ENCODE data around the gene SMYD5. TPM values are rescaled to one million over a fixed set of nuclear protein-coding genes. Genes with fewer than 3 reads are reported as not detected.

Gene SMYD5
- total RNA-seq, 1 donor from 2014 or later = 18.2 TPM

GRCh38 chr2:73203055-73203681 is 10.9 kb upstream of the SMYD5 start:
- no peaks in the 10 kb centered on the region for H3K36me3 ChIP-seq
- H3K4me1 ChIP-seq = peaks cover 16% of the 10 kb centered on the region
- no peak for DNase-seq
- TF ChIP-seq CTCF (IDR thresholded peaks at IDR 0.05; ENCODE audit: borderline replicate concordance) = no peak
- intact Hi-C loops (cut with micrococcal nuclease) = no loop called here
- peak overlapping the region; percentile 55 for H3K4me3 ChIP-seq
- H3K27me3 ChIP-seq (ENCODE audit: low read depth) = peaks cover 90% of the 10 kb centered on the region
- H3K27ac ChIP-seq (replicated peaks) = no peak overlapping the region
- no peaks in the 10 kb centered on the region for H3K9me3 ChIP-seq (replicated peaks)

GRCh38 chr2:73205611-73206010 is 8.4 kb upstream of the SMYD5 start:
- Histone ChIP-seq H3K4me1 (peaks cover 16% of the 10 kb centered on the region), H3K36me3 (no peaks in the 10 kb centered on the region), H3K27ac (replicated peaks) (no peak overlapping the region), H3K4me3 (no peak overlapping the region), H3K9me3 (replicated peaks) (no peaks in the 10 kb centered on the region), H3K27me3 (ENCODE audit: low read depth) (peaks cover 66% of the 10 kb centered on the region)
- no peak for DNase-seq
- TF ChIP-seq CTCF (IDR thresholded peaks at IDR 0.05; ENCODE audit: borderline replicate concordance) = no peak
- intact Hi-C loops (cut with micrococcal nuclease) = no loop called here

- Histone ChIP-seq H3K4me3 (no peak overlapping the region), H3K27me3 (ENCODE audit: low read depth) (peaks cover 40% of the 10 kb centered on the region), H3K36me3 (no peaks in the 10 kb centered on the region), H3K9me3 (replicated peaks) (no peaks in the 10 kb centered on the region), H3K4me1 (peaks cover 2% of the 10 kb centered on the region), H3K27ac (replicated peaks) (no peak overlapping the region)
- no peak for TF ChIP-seq CTCF (IDR thresholded peaks at IDR 0.05; ENCODE audit: borderline replicate concordance)
- intact Hi-C loops (cut with micrococcal nuclease) = no loop called here
- DNase-seq = no peak
Measured at GRCh38 chr2:73208258-73208657, 5.8 kb upstream of the SMYD5 start.

GRCh38 chr2:73210019-73210418 is 4.0 kb upstream of the SMYD5 start:
- no peak for TF ChIP-seq CTCF (IDR thresholded peaks at IDR 0.05; ENCODE audit: borderline replicate concordance)
- Histone ChIP-seq H3K27me3 (ENCODE audit: low read depth) (peaks cover 23% of the 10 kb centered on the region), H3K27ac (replicated peaks) (no peak overlapping the region), H3K4me3 (no peak overlapping the region), H3K9me3 (replicated peaks) (no peaks in the 10 kb centered on the region), H3K4me1 (peaks cover 20% of the 10 kb centered on the region), H3K36me3 (no peaks in the 10 kb centered on the region)
- DNase-seq = no peak
- intact Hi-C loops (cut with micrococcal nuclease) = no loop called here

GRCh38 chr2:73210696-73211095 is 3.3 kb upstream of the SMYD5 start:
- Histone ChIP-seq H3K27me3 (ENCODE audit: low read depth) (peaks cover 16% of the 10 kb centered on the region), H3K4me3 (no peak overlapping the region), H3K9me3 (replicated peaks) (no peaks in the 10 kb centered on the region), H3K27ac (replicated peaks) (no peak overlapping the region), H3K4me1 (peaks cover 25% of the 10 kb centered on the region), H3K36me3 (no peaks in the 10 kb centered on the region)
- no peak for TF ChIP-seq CTCF (IDR thresholded peaks at IDR 0.05; ENCODE audit: borderline replicate concordance)
- DNase-seq = no peak
- intact Hi-C loops (cut with micrococcal nuclease) = no loop called here

Measured in left ventricle myocardium inferior (tissue), 1 donor.